NCI-H2227 (cell line): ENCODE data around the gene CCRL2.

ENCODE experiments used
- DNase-seq: peaks from one replicate; lab custom pipeline; 2025; ENCODE audit not compliant: unreplicated experiment; lab: John Stamatoyannopoulos, UW

CCRL2 gene

DNA sequence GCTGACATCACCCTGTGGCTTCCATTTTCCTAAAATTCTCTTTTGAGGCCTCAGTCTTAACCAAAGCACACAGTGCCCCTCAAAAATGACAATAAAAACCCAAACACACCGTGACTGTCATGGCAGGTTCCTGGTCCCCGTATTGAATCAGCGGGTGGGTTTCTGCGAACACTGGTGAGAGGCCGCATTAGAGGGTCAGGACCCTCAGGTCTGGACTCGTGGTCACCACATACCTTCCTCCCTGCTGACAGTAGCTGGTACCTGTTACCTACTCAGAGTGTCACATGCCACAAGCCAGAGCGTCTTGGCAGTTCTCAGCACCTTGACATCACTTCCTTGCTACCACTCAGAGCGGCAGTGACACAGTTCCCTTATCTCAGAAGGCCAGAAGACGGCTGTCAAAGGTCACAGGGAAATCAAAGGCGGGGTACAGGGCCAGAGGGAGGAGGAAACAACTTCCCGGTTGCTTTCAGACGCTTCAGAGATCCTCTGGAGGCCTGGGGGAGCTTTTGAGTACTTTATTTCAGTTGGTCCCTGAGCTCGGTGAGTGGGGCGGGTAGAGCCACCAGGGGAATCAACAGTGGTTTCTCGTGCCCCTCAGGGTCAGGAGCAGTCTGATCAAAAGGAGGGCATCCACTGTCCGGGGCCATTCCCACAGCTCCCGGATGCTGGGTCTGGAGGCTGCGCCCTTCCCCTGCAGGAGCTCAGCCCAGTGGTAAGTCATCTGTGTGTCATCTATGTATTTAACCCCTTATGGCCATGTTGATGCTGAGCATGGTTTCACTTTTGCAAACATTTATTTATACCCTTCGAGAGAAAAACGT is at the start of gene CCRL2, which contains the start of gene CCR5AS:
CCRL2 (plus strand) TSS at position 472 of the 824 bp plus-strand sequence. CDS start 821 bp downstream, outside the sequence.
CCR5AS (minus strand) TSS at position 279 of the 824 bp plus-strand sequence.
- no peak for DNase-seq

GRCh38 chr3:46358466-46358865 is 48.6 kb upstream of the CCRL2 start:
- no peak for DNase-seq

DNA sequence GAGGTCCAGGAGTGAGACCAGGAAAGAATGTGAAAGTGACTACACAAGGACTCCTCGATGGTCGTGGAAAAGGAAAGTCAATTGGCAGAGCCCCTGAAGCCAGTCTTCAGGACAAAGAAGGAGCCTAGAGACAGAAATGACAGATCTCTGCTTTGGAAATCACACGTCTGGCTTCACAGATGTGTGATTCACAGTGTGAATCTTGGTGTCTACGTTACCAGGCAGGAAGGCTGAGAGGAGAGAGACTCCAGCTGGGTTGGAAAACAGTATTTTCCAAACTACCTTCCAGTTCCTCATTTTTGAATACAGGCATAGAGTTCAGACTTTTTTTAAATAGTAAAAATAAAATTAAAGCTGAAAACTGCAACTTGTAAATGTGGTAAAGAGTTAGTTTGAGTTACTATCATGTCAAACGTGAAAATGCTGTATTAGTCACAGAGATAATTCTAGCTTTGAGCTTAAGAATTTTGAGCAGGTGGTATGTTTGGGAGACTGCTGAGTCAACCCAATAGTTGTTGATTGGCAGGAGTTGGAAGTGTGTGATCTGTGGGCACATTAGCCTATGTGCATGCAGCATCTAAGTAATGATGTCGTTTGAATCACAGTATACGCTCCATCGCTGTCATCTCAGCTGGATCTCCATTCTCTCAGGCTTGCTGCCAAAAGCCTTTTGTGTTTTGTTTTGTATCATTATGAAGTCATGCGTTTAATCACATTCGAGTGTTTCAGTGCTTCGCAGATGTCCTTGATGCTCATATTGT is 47.1 kb upstream of the CCRL2 start:
- peak; percentile 29 for DNase-seq

- no peak for DNase-seq
These were observed 46.2 kb upstream of the CCRL2 start for GRCh38 chr3:46360907-46361306.

DNA sequence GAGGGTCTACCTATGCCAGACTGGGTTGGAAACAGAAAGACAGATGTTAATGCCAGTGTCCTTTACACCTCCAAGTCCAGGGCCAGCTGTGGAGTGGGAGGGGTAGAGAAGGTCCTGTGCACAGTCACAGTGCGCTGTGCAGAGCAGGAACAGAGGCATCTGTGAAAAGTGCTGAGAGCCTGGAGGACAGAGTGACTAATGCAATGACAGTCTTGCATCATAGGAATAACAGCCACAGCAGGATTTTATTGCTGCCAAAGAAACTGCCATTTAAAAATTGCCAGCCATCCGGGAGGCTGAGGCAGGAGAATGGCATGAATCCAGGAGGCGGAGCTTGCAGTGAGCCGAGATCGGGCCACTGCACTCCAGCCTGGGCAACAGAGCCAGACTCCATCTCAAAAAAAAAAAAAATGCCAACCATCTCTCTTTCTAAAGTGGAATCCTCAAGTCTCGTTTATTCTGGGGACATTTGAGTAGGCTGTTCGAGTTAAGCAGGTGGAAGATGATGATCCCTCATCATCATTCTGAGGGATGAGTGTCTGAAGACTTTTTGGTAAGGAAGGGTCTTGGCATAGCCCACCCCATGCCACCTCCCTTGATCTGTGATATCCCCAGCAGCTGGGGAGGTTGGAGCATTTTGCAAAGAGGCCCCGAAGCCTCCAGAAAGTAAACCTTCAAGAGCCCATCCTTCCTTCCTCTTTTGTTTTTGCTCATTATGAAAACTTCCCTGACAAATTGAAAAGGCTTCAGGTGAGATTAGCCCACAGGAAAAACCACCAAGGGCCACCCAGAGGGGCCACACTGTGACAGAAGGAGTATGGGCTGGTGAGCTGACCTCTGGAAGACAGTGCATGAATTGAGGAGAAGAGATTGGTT is 45.4 kb upstream of the CCRL2 start:
- DNase-seq = no peak

DNA sequence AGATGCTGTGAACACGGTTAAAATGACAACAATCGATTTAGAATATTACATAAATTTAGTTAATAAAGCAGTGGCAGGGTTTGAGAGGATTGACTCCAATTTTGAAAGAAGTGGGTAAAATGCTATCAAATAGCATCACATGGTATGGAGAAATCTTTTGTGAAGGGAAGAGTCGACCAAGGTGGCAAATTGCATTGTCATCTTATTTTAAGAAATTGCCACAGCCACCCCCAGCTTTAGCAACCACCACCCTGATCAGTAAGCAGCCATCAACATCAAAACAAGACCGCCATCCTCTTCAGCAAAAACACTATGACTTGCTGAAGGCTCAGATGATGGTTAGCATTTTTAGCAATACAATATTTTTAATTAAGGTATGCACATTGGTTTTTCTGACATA is 42.0 kb upstream of the CCRL2 start:
- DNase-seq = no peak

GRCh38 chr3:46365737-46366524 is 41.1 kb upstream of the CCRL2 start:
- DNase-seq = no peak

GRCh38 chr3:46367811-46368210 is 39.2 kb upstream of the CCRL2 start:
- DNase-seq = no peak

GRCh38 chr3:46368569-46368968 is 38.5 kb upstream of the CCRL2 start:
- DNase-seq = no peak

- no peak for DNase-seq
These were observed 37.9 kb upstream of the CCRL2 start for GRCh38 chr3:46369151-46369550.

DNA sequence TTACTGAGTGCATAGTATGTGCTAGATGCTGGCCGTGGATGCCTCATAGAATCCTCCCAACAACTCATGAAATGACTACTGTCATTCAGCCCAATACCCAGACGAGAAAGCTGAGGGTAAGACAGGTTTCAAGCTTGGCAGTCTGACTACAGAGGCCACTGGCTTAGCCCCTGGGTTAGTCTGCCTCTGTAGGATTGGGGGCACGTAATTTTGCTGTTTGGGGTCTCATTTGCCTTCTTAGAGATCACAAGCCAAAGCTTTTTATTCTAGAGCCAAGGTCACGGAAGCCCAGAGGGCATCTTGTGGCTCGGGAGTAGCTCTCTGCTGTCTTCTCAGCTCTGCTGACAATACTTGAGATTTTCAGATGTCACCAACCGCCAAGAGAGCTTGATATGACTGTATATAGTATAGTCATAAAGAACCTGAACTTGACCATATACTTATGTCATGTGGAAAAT is 37.4 kb upstream of the CCRL2 start:
- no peak for DNase-seq

DNA sequence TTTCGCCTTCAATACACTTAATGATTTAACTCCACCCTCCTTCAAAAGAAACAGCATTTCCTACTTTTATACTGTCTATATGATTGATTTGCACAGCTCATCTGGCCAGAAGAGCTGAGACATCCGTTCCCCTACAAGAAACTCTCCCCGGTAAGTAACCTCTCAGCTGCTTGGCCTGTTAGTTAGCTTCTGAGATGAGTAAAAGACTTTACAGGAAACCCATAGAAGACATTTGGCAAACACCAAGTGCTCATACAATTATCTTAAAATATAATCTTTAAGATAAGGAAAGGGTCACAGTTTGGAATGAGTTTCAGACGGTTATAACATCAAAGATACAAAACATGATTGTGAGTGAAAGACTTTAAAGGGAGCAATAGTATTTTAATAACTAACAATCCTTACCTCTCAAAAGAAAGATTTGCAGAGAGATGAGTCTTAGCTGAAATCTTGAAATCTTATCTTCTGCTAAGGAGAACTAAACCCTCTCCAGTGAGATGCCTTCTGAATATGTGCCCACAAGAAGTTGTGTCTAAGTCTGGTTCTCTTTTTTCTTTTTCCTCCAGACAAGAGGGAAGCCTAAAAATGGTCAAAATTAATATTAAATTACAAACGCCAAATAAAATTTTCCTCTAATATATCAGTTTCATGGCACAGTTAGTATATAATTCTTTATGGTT is 36.1 kb upstream of the CCRL2 start, which contains the start of gene CCR5:
CCR5 (plus strand) TSS at position 108 of the 680 bp plus-strand sequence. CDS start 1,957 bp downstream, outside the sequence.
- DNase-seq = no peak

GRCh38 chr3:46371519-46372340 is 35.3 kb upstream of the CCRL2 start:
- DNase-seq = no peak

DNA sequence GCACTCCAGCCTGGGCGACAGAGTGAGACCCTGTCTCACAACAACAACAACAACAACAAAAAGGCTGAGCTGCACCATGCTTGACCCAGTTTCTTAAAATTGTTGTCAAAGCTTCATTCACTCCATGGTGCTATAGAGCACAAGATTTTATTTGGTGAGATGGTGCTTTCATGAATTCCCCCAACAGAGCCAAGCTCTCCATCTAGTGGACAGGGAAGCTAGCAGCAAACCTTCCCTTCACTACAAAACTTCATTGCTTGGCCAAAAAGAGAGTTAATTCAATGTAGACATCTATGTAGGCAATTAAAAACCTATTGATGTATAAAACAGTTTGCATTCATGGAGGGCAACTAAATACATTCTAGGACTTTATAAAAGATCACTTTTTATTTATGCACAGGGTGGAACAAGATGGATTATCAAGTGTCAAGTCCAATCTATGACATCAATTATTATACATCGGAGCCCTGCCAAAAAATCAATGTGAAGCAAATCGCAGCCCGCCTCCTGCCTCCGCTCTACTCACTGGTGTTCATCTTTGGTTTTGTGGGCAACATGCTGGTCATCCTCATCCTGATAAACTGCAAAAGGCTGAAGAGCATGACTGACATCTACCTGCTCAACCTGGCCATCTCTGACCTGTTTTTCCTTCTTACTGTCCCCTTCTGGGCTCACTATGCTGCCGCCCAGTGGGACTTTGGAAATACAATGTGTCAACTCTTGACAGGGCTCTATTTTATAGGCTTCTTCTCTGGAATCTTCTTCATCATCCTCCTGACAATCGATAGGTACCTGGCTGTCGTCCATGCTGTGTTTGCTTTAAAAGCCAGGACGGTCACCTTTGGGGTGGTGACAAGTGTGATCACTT is 34.3 kb upstream of the CCRL2 start:
- no peak for DNase-seq

DNA sequence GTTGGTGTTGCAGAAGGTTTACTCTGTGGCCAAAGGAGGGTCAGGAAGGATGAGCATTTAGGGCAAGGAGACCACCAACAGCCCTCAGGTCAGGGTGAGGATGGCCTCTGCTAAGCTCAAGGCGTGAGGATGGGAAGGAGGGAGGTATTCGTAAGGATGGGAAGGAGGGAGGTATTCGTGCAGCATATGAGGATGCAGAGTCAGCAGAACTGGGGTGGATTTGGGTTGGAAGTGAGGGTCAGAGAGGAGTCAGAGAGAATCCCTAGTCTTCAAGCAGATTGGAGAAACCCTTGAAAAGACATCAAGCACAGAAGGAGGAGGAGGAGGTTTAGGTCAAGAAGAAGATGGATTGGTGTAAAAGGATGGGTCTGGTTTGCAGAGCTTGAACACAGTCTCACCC is 32.3 kb upstream of the CCRL2 start:
- no peak for DNase-seq

DNA sequence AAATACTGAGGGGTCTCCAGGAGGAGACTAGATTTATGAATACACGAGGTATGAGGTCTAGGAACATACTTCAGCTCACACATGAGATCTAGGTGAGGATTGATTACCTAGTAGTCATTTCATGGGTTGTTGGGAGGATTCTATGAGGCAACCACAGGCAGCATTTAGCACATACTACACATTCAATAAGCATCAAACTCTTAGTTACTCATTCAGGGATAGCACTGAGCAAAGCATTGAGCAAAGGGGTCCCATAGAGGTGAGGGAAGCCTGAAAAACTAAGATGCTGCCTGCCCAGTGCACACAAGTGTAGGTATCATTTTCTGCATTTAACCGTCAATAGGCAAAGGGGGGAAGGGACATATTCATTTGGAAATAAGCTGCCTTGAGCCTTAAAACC is 31.8 kb upstream of the CCRL2 start:
- no peak for DNase-seq

DNA sequence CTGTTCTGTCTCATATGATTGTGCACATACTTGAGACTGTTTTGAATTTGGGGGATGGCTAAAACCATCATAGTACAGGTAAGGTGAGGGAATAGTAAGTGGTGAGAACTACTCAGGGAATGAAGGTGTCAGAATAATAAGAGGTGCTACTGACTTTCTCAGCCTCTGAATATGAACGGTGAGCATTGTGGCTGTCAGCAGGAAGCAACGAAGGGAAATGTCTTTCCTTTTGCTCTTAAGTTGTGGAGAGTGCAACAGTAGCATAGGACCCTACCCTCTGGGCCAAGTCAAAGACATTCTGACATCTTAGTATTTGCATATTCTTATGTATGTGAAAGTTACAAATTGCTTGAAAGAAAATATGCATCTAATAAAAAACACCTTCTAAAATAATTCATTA is 31.2 kb upstream of the CCRL2 start:
- no peak for DNase-seq

DNA sequence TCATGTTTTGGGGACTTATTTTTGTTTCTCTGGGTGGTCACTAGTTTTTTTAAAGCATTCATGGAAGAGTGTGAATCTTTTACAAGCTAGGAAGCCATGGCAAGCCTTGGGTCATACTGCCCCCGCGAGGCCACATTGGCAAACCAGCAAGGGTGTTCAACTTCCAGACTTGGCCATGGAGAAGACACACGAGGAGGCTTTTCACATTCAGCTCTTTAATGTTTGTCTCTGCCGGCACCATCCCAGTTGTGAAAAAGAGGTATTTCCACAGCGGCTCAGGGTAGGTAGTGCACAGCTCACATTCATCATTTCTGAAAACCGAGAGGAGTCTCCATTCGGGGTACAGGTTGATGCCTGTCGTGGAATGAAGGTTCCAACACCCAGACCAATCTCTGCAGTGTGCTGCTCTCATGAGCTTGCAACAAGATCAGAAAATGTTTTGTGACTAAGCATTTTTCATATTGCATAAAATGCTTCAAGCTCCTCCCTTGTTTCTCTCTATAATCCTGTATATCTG is 28.6 kb upstream of the CCRL2 start:
- DNase-seq = peak; percentile 30
